ENCODE measurements around the gene LAGE3. TPM values are rescaled to one million over a fixed set of nuclear protein-coding genes. Genes with fewer than 3 reads are reported as not detected.

Gene LAGE3
- total and polyA plus RNA-seq, 2 experiments from 2014 or later, result 42.9 to 49.2 TPM

DNA sequence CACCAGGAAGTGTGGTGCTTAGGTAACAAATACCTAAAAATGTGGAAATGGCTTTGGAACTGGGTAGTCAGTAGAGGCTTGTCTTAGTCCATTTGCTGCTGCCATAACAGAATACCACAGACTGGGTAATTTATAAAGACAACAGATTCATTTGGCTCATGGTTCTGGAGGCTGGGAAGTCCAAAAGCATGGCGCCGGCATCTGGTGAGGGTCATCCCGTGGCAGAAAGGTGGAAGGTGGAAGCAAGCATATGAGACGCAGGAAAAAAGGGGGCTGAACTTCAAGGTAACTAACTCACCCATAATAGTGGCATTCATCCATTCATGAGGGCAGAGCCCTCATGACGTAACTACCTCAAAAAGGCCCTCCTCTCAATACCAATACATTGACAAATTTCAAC is 30.4 kb upstream of the LAGE3 start:
- in situ Hi-C loops (cut with MboI), result no loop called here
- Histone ChIP-seq H3F3A (ENCODE audit: insufficient read depth) (no peaks in the 10 kb centered on the region), H2AFZ (no peak overlapping the region), H3K4me1 (ENCODE audit: insufficient read depth) (peaks cover 11% of the 10 kb centered on the region), H3K27me3 (replicated peaks; ENCODE audit: insufficient read depth) (no peaks in the 10 kb centered on the region), H3K4me2 (ENCODE audit: unreplicated experiment) (no peak overlapping the region), H3K27ac (no peak overlapping the region), H4K20me1 (ENCODE audit: insufficient read depth) (no peaks in the 10 kb centered on the region), H3K9ac (no peak overlapping the region), H3K79me2 (ENCODE audit: insufficient read depth) (0 out of 2 replicates have a peak, but pooled peaks cover under 1% of the 10 kb centered on the region), H3K36me3 (ENCODE audit: low read depth) (no peaks in the 10 kb centered on the region), H3K9me3 (ENCODE audit: low read depth) (no peaks in the 10 kb centered on the region), H3K4me3 (no peak overlapping the region), H3K9me2 (ENCODE audit: insufficient read depth) (no peaks in the 10 kb centered on the region)
- no peak for DNase-seq
- 80% methylated on average over 5 of the region's 5 CpGs for WGBS, 2 experiments (ENCODE audit: low coverage in 1 of 2, low lambda C conversion rate in 2 of 2, missing lambda C conversion rate in 2 of 2)
- TF ChIP-seq EZH2 (IDR thresholded peaks at IDR 0.05; ENCODE audit: insufficient read depth, poor library complexity, severe bottlenecking) (no peak), EZH2phosphoT487 (IDR thresholded peaks at IDR 0.05; ENCODE audit: insufficient read depth, low read depth) (no peak)

DNA sequence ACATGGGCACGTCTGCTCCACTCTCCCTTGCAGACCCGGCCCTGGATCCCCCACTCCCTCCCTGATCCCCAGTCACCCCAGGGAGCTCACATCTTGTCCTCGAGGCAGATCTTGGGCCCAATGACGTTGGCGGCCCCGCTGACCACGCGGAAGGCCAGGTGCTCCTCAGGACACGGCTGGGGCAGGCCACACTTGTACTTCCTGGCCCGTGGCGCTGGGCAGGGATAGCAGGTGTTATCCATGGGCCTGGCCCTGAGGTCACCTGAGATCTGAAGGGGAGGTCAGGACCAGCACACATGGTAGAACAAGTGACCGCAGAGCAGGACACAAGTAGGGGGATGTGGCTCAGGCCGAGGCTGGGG is 29.3 kb upstream of the LAGE3 start:
- Histone ChIP-seq H3K9me2 (ENCODE audit: insufficient read depth) (no peaks in the 10 kb centered on the region), H3K27me3 (replicated peaks; ENCODE audit: insufficient read depth) (no peaks in the 10 kb centered on the region), H3K36me3 (ENCODE audit: low read depth) (no peaks in the 10 kb centered on the region), H2AFZ (no peak overlapping the region), H3K9ac (no peak overlapping the region), H3K4me2 (ENCODE audit: unreplicated experiment) (no peak overlapping the region), H3K79me2 (ENCODE audit: insufficient read depth) (no peaks in the 10 kb centered on the region), H3K27ac (no peak overlapping the region), H3K9me3 (ENCODE audit: low read depth) (no peaks in the 10 kb centered on the region), H3F3A (ENCODE audit: insufficient read depth) (no peaks in the 10 kb centered on the region), H3K4me3 (no peak overlapping the region), H4K20me1 (ENCODE audit: insufficient read depth) (no peaks in the 10 kb centered on the region), H3K4me1 (ENCODE audit: insufficient read depth) (peaks cover 11% of the 10 kb centered on the region)
- WGBS, 2 experiments (ENCODE audit: low coverage in 1 of 2, low lambda C conversion rate in 2 of 2, missing lambda C conversion rate in 2 of 2), result 97% methylated on average over 5 to 11 of the region's 13 CpGs
- in situ Hi-C loops (cut with MboI), result no loop called here
- no peak for DNase-seq
- TF ChIP-seq EZH2phosphoT487 (IDR thresholded peaks at IDR 0.05; ENCODE audit: insufficient read depth, low read depth) (no peak), EZH2 (IDR thresholded peaks at IDR 0.05; ENCODE audit: insufficient read depth, poor library complexity, severe bottlenecking) (no peak)

DNA sequence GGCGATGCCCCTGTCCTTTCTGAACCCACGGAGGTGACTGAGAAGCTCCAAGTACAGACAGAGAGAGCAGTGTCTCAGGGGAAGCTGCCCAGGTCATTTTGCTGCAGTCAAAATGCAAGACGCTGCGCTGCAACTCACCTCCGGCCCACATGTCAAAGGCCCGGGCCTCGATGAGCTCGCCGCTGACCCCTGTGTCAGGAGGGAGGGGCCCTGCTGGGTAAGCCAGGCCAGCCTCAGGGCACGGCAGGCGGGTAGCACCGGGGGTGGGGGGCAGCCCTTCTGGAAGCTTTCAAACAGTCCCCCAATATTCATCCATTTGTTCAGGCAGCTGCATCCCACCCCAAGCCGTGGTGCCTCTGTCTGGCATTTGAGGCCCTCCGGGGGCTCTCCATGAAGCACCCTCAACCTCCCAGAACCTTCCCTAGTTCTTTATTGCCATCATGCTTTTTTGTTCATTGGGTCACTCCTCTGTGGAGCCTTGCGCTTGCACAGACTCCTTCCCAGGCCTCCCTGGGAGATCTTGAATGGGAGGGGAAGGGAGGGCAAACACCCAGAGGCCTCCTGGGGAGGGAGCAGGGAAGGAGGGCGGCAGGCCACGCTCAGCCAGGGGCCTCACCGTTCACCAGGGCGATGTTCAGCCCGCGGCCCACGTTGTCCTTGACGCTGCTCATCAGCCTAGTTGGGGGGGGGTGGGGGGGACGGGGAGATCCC is 28.7 kb upstream of the LAGE3 start:
- Histone ChIP-seq H3K79me2 (ENCODE audit: insufficient read depth) (no peaks in the 10 kb centered on the region), H3F3A (ENCODE audit: insufficient read depth) (no peaks in the 10 kb centered on the region), H3K36me3 (ENCODE audit: low read depth) (no peaks in the 10 kb centered on the region), H2AFZ (no peak overlapping the region), H4K20me1 (ENCODE audit: insufficient read depth) (no peaks in the 10 kb centered on the region), H3K27ac (no peak overlapping the region), H3K4me3 (no peak overlapping the region), H3K4me1 (ENCODE audit: insufficient read depth) (peaks cover 11% of the 10 kb centered on the region), H3K9ac (no peak overlapping the region), H3K27me3 (replicated peaks; ENCODE audit: insufficient read depth) (no peaks in the 10 kb centered on the region), H3K9me3 (ENCODE audit: low read depth) (no peaks in the 10 kb centered on the region), H3K9me2 (ENCODE audit: insufficient read depth) (no peaks in the 10 kb centered on the region), H3K4me2 (ENCODE audit: unreplicated experiment) (no peak overlapping the region)
- no peak for DNase-seq
- WGBS, 2 experiments (ENCODE audit: low coverage in 1 of 2, low lambda C conversion rate in 2 of 2, missing lambda C conversion rate in 2 of 2), result 94 to 96% methylated on average over 9 to 21 of the region's 24 CpGs
- TF ChIP-seq EZH2 (IDR thresholded peaks at IDR 0.05; ENCODE audit: insufficient read depth, poor library complexity, severe bottlenecking), result no peak
- no peak for TF ChIP-seq EZH2phosphoT487 (IDR thresholded peaks at IDR 0.05; ENCODE audit: insufficient read depth, low read depth)
- in situ Hi-C loops (cut with MboI), result no loop called here

DNA sequence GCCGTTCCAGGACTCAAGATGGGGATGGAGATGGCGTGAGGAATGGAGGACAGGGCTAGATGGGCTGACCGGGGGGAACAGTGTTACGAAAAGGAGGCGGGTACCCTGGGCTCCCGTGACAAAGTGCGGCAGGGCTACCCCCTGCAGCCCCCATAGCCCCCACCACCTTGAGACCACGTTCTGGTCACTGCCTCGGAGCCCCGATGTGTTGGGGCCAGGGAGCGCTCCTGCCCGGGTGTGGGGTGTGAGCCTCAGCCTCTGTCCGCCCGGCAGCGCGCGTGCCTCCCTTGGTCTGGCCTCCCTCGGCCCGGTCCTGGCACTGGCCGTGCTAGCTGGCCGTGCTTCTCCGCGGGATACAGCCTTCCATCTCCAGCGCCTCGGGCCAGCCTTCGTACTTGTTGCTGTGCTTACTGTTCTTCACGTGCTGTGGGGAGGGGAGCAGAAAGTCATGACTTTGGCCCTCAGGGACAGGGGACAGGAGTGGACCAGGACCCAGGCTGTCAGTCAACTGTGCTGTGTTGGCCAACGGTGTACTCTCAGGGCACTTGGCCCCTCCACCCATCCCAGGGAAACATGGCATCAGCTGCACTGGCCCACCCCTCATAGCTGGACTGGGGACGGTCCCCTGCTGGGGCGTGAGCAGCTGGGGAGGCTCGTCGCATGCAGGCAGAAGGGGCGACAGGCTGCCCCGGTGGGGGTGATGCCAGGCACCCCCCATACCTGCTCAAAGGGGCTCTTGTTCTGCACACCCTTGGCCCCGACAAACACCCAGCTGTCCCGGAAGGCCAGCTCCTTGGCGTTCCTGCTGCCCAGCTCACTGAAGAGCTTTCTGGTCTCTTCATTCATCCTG is 27.6 kb upstream of the LAGE3 start:
- no peaks in the 10 kb centered on the region for H3K36me3 ChIP-seq (ENCODE audit: low read depth)
- TF ChIP-seq EZH2phosphoT487 (IDR thresholded peaks at IDR 0.05; ENCODE audit: insufficient read depth, low read depth), result no peak
- TF ChIP-seq EZH2 (IDR thresholded peaks at IDR 0.05; ENCODE audit: insufficient read depth, poor library complexity, severe bottlenecking), result no peak
- H3K9me2 ChIP-seq (ENCODE audit: insufficient read depth), result no peaks in the 10 kb centered on the region
- H3K4me2 ChIP-seq (ENCODE audit: unreplicated experiment), result no peak overlapping the region
- H3K79me2 ChIP-seq (ENCODE audit: insufficient read depth), result no peaks in the 10 kb centered on the region
- no peak for DNase-seq
- H3K4me1 ChIP-seq (ENCODE audit: insufficient read depth), result peaks cover 11% of the 10 kb centered on the region
- H2AFZ ChIP-seq, result no peak overlapping the region
- 84 to 89% methylated on average over 15 to 28 of the region's 37 CpGs for WGBS, 2 experiments (ENCODE audit: low coverage in 1 of 2, low lambda C conversion rate in 2 of 2, missing lambda C conversion rate in 2 of 2)
- no peak overlapping the region for H3K27ac ChIP-seq
- H3K27me3 ChIP-seq (replicated peaks; ENCODE audit: insufficient read depth), result no peaks in the 10 kb centered on the region
- no peaks in the 10 kb centered on the region for H3F3A ChIP-seq (ENCODE audit: insufficient read depth)
- in situ Hi-C loops (cut with MboI), result no loop called here
- H3K9me3 ChIP-seq (ENCODE audit: low read depth), result no peaks in the 10 kb centered on the region
- H3K9ac ChIP-seq, result no peak overlapping the region
- H4K20me1 ChIP-seq (ENCODE audit: insufficient read depth), result no peaks in the 10 kb centered on the region
- H3K4me3 ChIP-seq, result no peak overlapping the region

Measured in GM23248 (cell line).